H1 (cell line): ENCODE data around the gene TM9SF3. TPM values are rescaled to one million over a fixed set of nuclear protein-coding genes. Genes with fewer than 3 reads are reported as not detected.

Source experiments
- CTCF ChIA-PET: fragments of 300-600 bp; sonication (Branson Sonifier 250); formaldehyde crosslinking; loops from one replicate; lab custom pipeline; 2021; ENCODE audit not compliant: partially characterized antibody; lab: Charles Lee
- POLR2A ChIA-PET: fragments of 300-600 bp; sonication (Branson Sonifier 250); formaldehyde crosslinking; loops from one replicate; lab custom pipeline; 2021; ENCODE audit warnings: inconsistent platforms; ENCODE audit not compliant: partially characterized antibody; lab: Charles Lee
- DNase-seq, 2 experiments: peaks; one replicate each; pipeline versions ENCODE4 v3.0.0 to v3.0.0-alpha.2; 2010 to 2022; ENCODE audit warnings: low spot score in 2 of 2, low read depth in 1 of 2, mixed read lengths in 1 of 2
- FAIRE-seq: peaks from 2 replicates; lab custom pipeline; 2011; peaks lifted over from hg19 to GRCh38; lab: Jason Lieb, UNC
- H2AFZ ChIP-seq: 2 replicates; pipeline ENCODE4 v1.8.1; 2012; ENCODE audit warnings: low read length, inconsistent platforms
- H2AK5ac ChIP-seq: 2 replicates; pipeline ENCODE4 v1.6.1; 2013; ENCODE audit warnings: low read depth, low read length
- H2BK120ac ChIP-seq: replicated peaks from 2 replicates; pipeline ENCODE3; 2013; ENCODE audit warnings: low read depth, low read length, inconsistent platforms
- H2BK12ac ChIP-seq: 2 replicates; pipeline ENCODE4 v1.6.1; 2013; ENCODE audit warnings: low read depth, low read length
- H2BK15ac ChIP-seq: 2 replicates; pipeline ENCODE4 v1.6.1; 2013; ENCODE audit warnings: low read length
- H2BK20ac ChIP-seq: 2 replicates; pipeline ENCODE4 v1.6.1; 2013; ENCODE audit warnings: low read length
- H2BK5ac ChIP-seq: 2 replicates; pipeline ENCODE4 v1.6.1; 2013; ENCODE audit warnings: low read depth, low read length
- H3K14ac ChIP-seq: 2 replicates; pipeline ENCODE4 v1.6.1; 2013; ENCODE audit warnings: inconsistent platforms; ENCODE audit not compliant: insufficient read length
- H3K18ac ChIP-seq: 2 replicates; pipeline ENCODE4 v1.6.1; 2013; ENCODE audit warnings: low read length; ENCODE audit errors: extremely low read depth
- H3K23ac ChIP-seq: 2 replicates; pipeline ENCODE4 v1.6.1; 2013; ENCODE audit warnings: inconsistent platforms; ENCODE audit not compliant: insufficient read length
- H3K23me2 ChIP-seq: 2 replicates; pipeline ENCODE4 v1.6.1; 2013; ENCODE audit warnings: low read depth, low read length
- H3K27ac ChIP-seq: 2 replicates; pipeline ENCODE4 v1.6.1; 2011; ENCODE audit warnings: low read depth, low read length, inconsistent platforms
- H3K27me3 ChIP-seq, 4 experiments: replicated peaks in 1 of 4; 1 replicate in 1 of 4; 2 replicates in 3 of 4; pipeline versions ENCODE4 v1.6.1 to v1.8.1; 2011 to 2013; ENCODE audit warnings: low read length in 3 of 4, mild to moderate bottlenecking in 3 of 4, inconsistent platforms in 2 of 4, mixed read lengths in 2 of 4, moderate library complexity in 1 of 4; ENCODE audit not compliant: control insufficient read depth in 3 of 4, insufficient read depth in 3 of 4; ENCODE audit errors: extremely low read depth in 1 of 4
- H3K36me3 ChIP-seq, 4 experiments: 2 replicates each; pipeline versions ENCODE4 v1.6.1 to v1.8.1; 2011 to 2013; ENCODE audit warnings: mild to moderate bottlenecking in 4 of 4, low read length in 3 of 4, moderate library complexity in 2 of 4, control low read depth in 1 of 4, inconsistent platforms in 1 of 4; ENCODE audit not compliant: insufficient read depth in 4 of 4, control insufficient read depth in 2 of 4
- H3K4ac ChIP-seq: replicated peaks from 2 replicates; pipeline ENCODE3; 2013; ENCODE audit warnings: low read length, low read depth, mixed read lengths, inconsistent platforms; ENCODE audit not compliant: insufficient read length
- H3K4me1 ChIP-seq, 4 experiments: replicated peaks in 1 of 4; 1 replicate in 1 of 4; 2 replicates in 3 of 4; pipeline versions ENCODE4 v1.6.1 to v1.8.1; 2011 to 2013; ENCODE audit warnings: low read length in 3 of 4, inconsistent platforms in 2 of 4, mixed read lengths in 1 of 4; ENCODE audit not compliant: insufficient read depth in 4 of 4, control insufficient read depth in 3 of 4
- H3K4me2 ChIP-seq, 2 experiments: 2 replicates each; pipeline versions ENCODE4 v1.6.1 to v1.8.1; 2011 to 2013; ENCODE audit warnings: low read depth in 2 of 2, low read length in 2 of 2, control low read depth in 1 of 2, inconsistent platforms in 1 of 2, mild to moderate bottlenecking in 1 of 2; ENCODE audit not compliant: insufficient read depth in 1 of 2
- H3K4me3 ChIP-seq, 4 experiments: fragments of 200-600, 300-600 bp in 1 of 4; sonication (generic), shearing (Covaris generic), sonication (Bioruptor Twin) in 1 of 4; 2 replicates each; pipeline versions ENCODE4 v1.5.1 to v1.8.1; 2011 to 2016; ENCODE audit warnings: low read length in 4 of 4, low read depth in 3 of 4, control low read depth in 2 of 4, inconsistent platforms in 2 of 4, mild to moderate bottlenecking in 2 of 4, mixed read lengths in 1 of 4, moderate library complexity in 1 of 4; ENCODE audit not compliant: insufficient read depth in 2 of 4; ENCODE audit errors: extremely low read depth in 1 of 4
- H3K56ac ChIP-seq: replicated peaks from 2 replicates; pipeline ENCODE3; 2013; ENCODE audit warnings: low read depth, mild to moderate bottlenecking, mixed read lengths, low read length, inconsistent platforms; ENCODE audit not compliant: insufficient read length
- H3K79me1 ChIP-seq: 2 replicates; pipeline ENCODE4 v1.6.1; 2013; ENCODE audit warnings: low read depth, low read length, control low read depth
- H3K79me2 ChIP-seq, 2 experiments: 2 replicates each; pipeline versions ENCODE4 v1.6.1 to v1.8.1; 2012 to 2013; ENCODE audit warnings: low read length in 2 of 2, mild to moderate bottlenecking in 2 of 2, inconsistent platforms in 1 of 2; ENCODE audit not compliant: insufficient read depth in 2 of 2, control insufficient read depth in 1 of 2
- H3K9ac ChIP-seq, 4 experiments: replicated peaks in 1 of 4; 1 replicate in 1 of 4; 2 replicates in 3 of 4; pipeline versions ENCODE4 v1.6.1 to v1.8.1; 2011 to 2013; ENCODE audit warnings: low read depth in 3 of 4, low read length in 3 of 4, control low read depth in 2 of 4, mild to moderate bottlenecking in 2 of 4, moderate library complexity in 2 of 4, inconsistent platforms in 1 of 4; ENCODE audit errors: extremely low read depth in 1 of 4
- H3K9me3 ChIP-seq, 2 experiments: 2 replicates each; pipeline versions ENCODE4 v1.6.1 to v1.8.1; 2012 to 2013; ENCODE audit warnings: mild to moderate bottlenecking in 2 of 2, moderate library complexity in 2 of 2, control low read depth in 1 of 2, inconsistent platforms in 1 of 2, low read depth in 1 of 2, low read length in 1 of 2, mixed read lengths in 1 of 2; ENCODE audit not compliant: insufficient read depth in 2 of 2
- H4K20me1 ChIP-seq, 2 experiments: replicated peaks in 1 of 2; 2 replicates each; pipeline versions ENCODE3 to v1.8.1; 2011 to 2013; ENCODE audit warnings: inconsistent platforms in 2 of 2, low read length in 2 of 2, mild to moderate bottlenecking in 1 of 2; ENCODE audit not compliant: insufficient read depth in 2 of 2, control insufficient read depth in 1 of 2
- H4K5ac ChIP-seq: 2 replicates; pipeline ENCODE4 v1.6.1; 2013; ENCODE audit warnings: low read length, low read depth, mixed read lengths, inconsistent platforms; ENCODE audit not compliant: insufficient read length
- H4K8ac ChIP-seq: 2 replicates; pipeline ENCODE4 v1.8.0; 2013; ENCODE audit warnings: mild to moderate bottlenecking, moderate library complexity, low read length, inconsistent platforms; ENCODE audit not compliant: insufficient read depth; ENCODE audit errors: extremely low read depth
- H4K91ac ChIP-seq: replicated peaks from 2 replicates; pipeline ENCODE3; 2013; ENCODE audit warnings: low read length, mixed read lengths, inconsistent platforms; ENCODE audit not compliant: insufficient read length
- BACH1 ChIP-seq: IDR thresholded peaks from 2 replicates; pipeline ENCODE4 v1.6.1; 2012; ENCODE audit warnings: low read length, improper control_type of control experiment
- CREB1 ChIP-seq: IDR thresholded peaks from 2 replicates; pipeline ENCODE4 v1.6.1; 2012; ENCODE audit warnings: inconsistent platforms
- HDAC6 ChIP-seq: IDR thresholded peaks from one replicate; pipeline ENCODE4 v1.7.1; 2012; ENCODE audit warnings: low read depth, mild to moderate bottlenecking, inconsistent platforms, low read length, moderate library complexity
- MAX ChIP-seq: IDR thresholded peaks from 2 replicates; pipeline ENCODE4 v1.6.1; 2012; ENCODE audit warnings: inconsistent platforms
- SP1 ChIP-seq: IDR thresholded peaks from 2 replicates; pipeline ENCODE4 v1.6.1; 2011; ENCODE audit warnings: low read depth, low read length
- TAF1 ChIP-seq: IDR thresholded peaks from 2 replicates; pipeline ENCODE4 v1.6.1; 2011; ENCODE audit warnings: mild to moderate bottlenecking, low read depth, low read length
- TAF7 ChIP-seq: optimal IDR thresholded peaks from 2 replicates; pipeline ENCODE3; 2011; ENCODE audit warnings: low read depth, mild to moderate bottlenecking, inconsistent platforms, low read length, moderate library complexity, borderline replicate concordance
- TBP ChIP-seq: IDR thresholded peaks from 2 replicates; pipeline ENCODE4 v1.6.1; 2011; ENCODE audit warnings: low read depth, low read length, improper control_type of control experiment
- YY1 ChIP-seq: IDR thresholded peaks from 2 replicates; pipeline ENCODE4 v1.6.1; 2011; ENCODE audit warnings: low read depth, mild to moderate bottlenecking, low read length
- WGBS, 2 experiments: shearing (Covaris generic) in 1 of 2; methylation state at CpG; one replicate each; pipeline versions ENCODE4 v1.1.6 to v1.1.7; 2013 to 2015; ENCODE audit warnings: low lambda C conversion rate in 2 of 2, mixed read lengths in 2 of 2, inconsistent platforms in 1 of 2, low coverage in 1 of 2, missing lambda C conversion rate in 1 of 2; ENCODE audit not compliant: insufficient replicate concordance in 2 of 2, insufficient coverage in 1 of 2, insufficient read length in 1 of 2; ENCODE audit errors: extremely low coverage in 1 of 2, missing lambda C conversion rate in 1 of 2; 5-methylcytosine and 5-hydroxymethylcytosine counted together
- polyA plus RNA-seq, 7 experiments: library from polyadenylated mRNA; depleted of rRNA in 3 of 7; stranded (reverse) in 5 of 7; unstranded in 2 of 7; fragments of >200 nt in 5 of 7; fragments of 200-250 nt in 2 of 7; gene quantifications; 1 replicate in 5 of 7; 2 replicates in 1 of 7; 4 replicates in 1 of 7; pipeline versions ENCODE4 v1.2.1 to v1.2.3, GENCODE V29; 2011 to 2013; ENCODE audit warnings: missing spikeins in 2 of 7, mixed read lengths in 2 of 7
- total RNA-seq: library from RNA; stranded (reverse); fragmentation: NEBNext Ultra II Directional; extraction: Animal tissue kit (Norgen Biotek cat#: 25700); gene quantifications from 2 replicates; pipeline ENCODE4 v1.2.1, GENCODE V29; 2021

Gene TM9SF3
- total and polyA plus RNA-seq, 2 of the 8 experiments (the other 6 are each of a cell fraction or from before 2014, with no cell fraction given): 123 to 127 TPM

GRCh38 chr10:96609510-96609909, 22.7 kb upstream of the TM9SF3 start:
- Histone ChIP-seq H3K79me1 (no peaks in the 10 kb centered on the region), H3K9ac (no peak overlapping the region), H3K23me2 (no peaks in the 10 kb centered on the region), H3K23ac (no peak overlapping the region), H3K4me2 (no peak overlapping the region), H3K4ac (no peak overlapping the region), H3K36me3 (no peaks in the 10 kb centered on the region), H4K20me1 (no peaks in the 10 kb centered on the region), H3K4me1 (peaks cover 0 to 6% (median 2%) of the 10 kb centered on the region in 4 experiments; a peak in 3 of 7 replicates), H3K4me3 (no peak overlapping the region), H2AFZ (no peak overlapping the region), H3K79me2 (no peaks in the 10 kb centered on the region), H2AK5ac (no peak overlapping the region), H3K9me3 (no peaks in the 10 kb centered on the region), H3K27me3 (no peaks in the 10 kb centered on the region), H3K18ac (no peak overlapping the region), H3K27ac (no peak overlapping the region), H2BK15ac (no peak overlapping the region), H2BK120ac (no peak overlapping the region), H2BK12ac (no peak overlapping the region), H4K5ac (no peak overlapping the region), H3K14ac (no peak overlapping the region), H2BK20ac (no peak overlapping the region), H3K56ac (no peak overlapping the region), H4K91ac (no peak overlapping the region), H4K8ac (peak overlapping the region; percentile 29; the same call in 1 of the 2 replicates), H2BK5ac (no peak overlapping the region)
- DNase-seq (no peak), FAIRE-seq (no peak)
- WGBS, 2 experiments: 85% methylated on average over 7 of the region's 7 CpGs; no CpG with 5 or more reads in 1 of the 2 experiments
- POLR2A ChIA-PET: no interaction called here
- CTCF ChIA-PET: interaction anchor here (1.4 to 2.0 kb wide), 2 partner anchors 34 to 416 kb away, joined by 4 to 5 read pairs; no protein-coding TSS in a partner anchor
- no peak for TF ChIP-seq TBP
- no peak for TF ChIP-seq HDAC6
- TF ChIP-seq TAF1: no peak
- no peak for TF ChIP-seq YY1
- TF ChIP-seq SP1: no peak
- TF ChIP-seq BACH1: no peak
- TF ChIP-seq CREB1: no peak
- no peak for TF ChIP-seq MAX
- no peak for TF ChIP-seq TAF7
